ENCODE measurements around the gene IFT20. TPM values are rescaled to one million over a fixed set of nuclear protein-coding genes. Genes with fewer than 3 reads are reported as not detected.

IFT20 gene
- total and polyA plus RNA-seq, 9 of the 15 experiments (the other 6 are each of a cell fraction or from before 2014, with no cell fraction given): 11.2 to 38.6 (median 20.1) TPM

- Histone ChIP-seq H3K4me1 (replicated peaks in 1 of 2; ENCODE audit: control insufficient read depth in 2 of 2, insufficient read depth in 2 of 2, low read length in 2 of 2) (peaks cover 11 to 14% of the 10 kb centered on the region in 2 experiments; a peak in 4 of 5 replicates), H3K27ac (ENCODE audit: extremely low read depth, low read depth, low read length) (no peak overlapping the region), H3K36me3 (ENCODE audit: control insufficient read depth, insufficient read depth, low read length) (peaks cover 82% of the 10 kb centered on the region), H3K27me3 (ENCODE audit: control insufficient read depth in 2 of 2, insufficient read depth in 2 of 2, low read length in 2 of 2) (no peaks in the 10 kb centered on the region), H2AFZ (ENCODE audit: low read depth, low read length) (no peak overlapping the region), H3K79me2 (ENCODE audit: control insufficient read depth, insufficient read depth, low read length) (peaks cover 65% of the 10 kb centered on the region), H3K4me3 (no peak overlapping the region), H3K9me3 (replicated peaks; ENCODE audit: control insufficient read depth, insufficient read depth, low read depth, low read length) (no peaks in the 10 kb centered on the region; the same call in 1 of the 2 replicates), H3K9me1 (ENCODE audit: control insufficient read depth, insufficient read depth, low read length) (no peaks in the 10 kb centered on the region), H3K9ac (ENCODE audit: insufficient read depth in 1 of 2, low read depth in 2 of 2, low read length in 2 of 2) (no peak overlapping the region), H4K20me1 (replicated peaks; ENCODE audit: control insufficient read depth, insufficient read depth, low read length) (0 out of 2 replicates have a peak, but pooled peaks cover 18% of the 10 kb centered on the region), H3K4me2 (ENCODE audit: insufficient read depth, low read length) (no peak overlapping the region)
- intact Hi-C loops (cut with micrococcal nuclease) (no loop called here), in situ Hi-C loops (cut with MboI) (no loop called here)
- peak; percentile 57 for TF ChIP-seq CEBPB (tag; IDR thresholded peaks at IDR 0.05)
- TF ChIP-seq TEAD4 (IDR thresholded peaks at IDR 0.05; ENCODE audit: low read length): no peak
- no peak for TF ChIP-seq TEAD4 (CRISPR knock-in tag; IDR thresholded peaks at IDR 0.05; ENCODE audit: borderline replicate concordance)
- POLR2A ChIA-PET: interaction anchor here (1.4 kb wide), 1 partner anchor 11 kb away, joined by 5 read pairs; the partner anchor contains the start of genes IFT20 and TNFAIP1
- BruUV-seq (replicated peaks): no TSS peak
- WGBS (ENCODE audit: insufficient coverage, low coverage, missing lambda C conversion rate): 91% methylated on average over 5 of the region's 5 CpGs
- DNase-seq (ENCODE audit: extremely low read depth in 1 of 4, low spot score in 3 of 4) (no peak), ATAC-seq (no peak), FAIRE-seq (no peak)
- CTCF ChIA-PET (ENCODE audit: low intra/inter-chr PET ratio): no interaction called here
Measured at GRCh38 chr17:28324267-28324745, 11.0 kb downstream of the IFT20 start.

GRCh38 chr17:28320215-28321061 is 14.8 kb downstream of the IFT20 start:
- peak in 1 of 4 experiments; percentile 34 for DNase-seq (ENCODE audit: extremely low read depth in 1 of 4, low spot score in 3 of 4)
- WGBS (ENCODE audit: insufficient coverage, low coverage, missing lambda C conversion rate): 25% methylated on average over 8 of the region's 8 CpGs
- BruUV-seq (replicated peaks): no TSS peak
- intact Hi-C loops (cut with micrococcal nuclease) (no loop called here), in situ Hi-C loops (cut with MboI) (no loop called here)
- H3K27ac ChIP-seq (ENCODE audit: extremely low read depth, low read depth, low read length): no peak overlapping the region; the same call in 2 of the 3 replicates
- H3K9ac ChIP-seq (ENCODE audit: insufficient read depth in 1 of 2, low read depth in 2 of 2, low read length in 2 of 2): peak overlapping the region; percentile 53 to 71; a peak in 3 of 4 replicates
- H3K9me1 ChIP-seq (ENCODE audit: control insufficient read depth, insufficient read depth, low read length): no peaks in the 10 kb centered on the region
- POLR2A ChIA-PET: interaction anchor here (0.8 to 4.9 kb wide), 3 partner anchors 8 to 279 kb away, joined by 3 to 62 read pairs (median 19); partner anchors contain the start of genes IFT20 and TNFAIP1
- peaks cover 33 to 43% of the 10 kb centered on the region in 2 experiments for H3K4me1 ChIP-seq (replicated peaks in 1 of 2; ENCODE audit: control insufficient read depth in 2 of 2, insufficient read depth in 2 of 2, low read length in 2 of 2)
- H3K4me3 ChIP-seq: peak overlapping the region; percentile 56
- peaks cover 44% of the 10 kb centered on the region for H3K36me3 ChIP-seq (ENCODE audit: control insufficient read depth, insufficient read depth, low read length)
- 0 out of 2 replicates have a peak, but pooled peaks cover 18% of the 10 kb centered on the region for H4K20me1 ChIP-seq (replicated peaks; ENCODE audit: control insufficient read depth, insufficient read depth, low read length)
- ATAC-seq: no peak
- H3K9me3 ChIP-seq (replicated peaks; ENCODE audit: control insufficient read depth, insufficient read depth, low read depth, low read length): no peaks in the 10 kb centered on the region
- H3K27me3 ChIP-seq (ENCODE audit: control insufficient read depth in 2 of 2, insufficient read depth in 2 of 2, low read length in 2 of 2): no peaks in the 10 kb centered on the region
- H3K4me2 ChIP-seq (ENCODE audit: insufficient read depth, low read length): peak overlapping the region; percentile 93
- no peak for FAIRE-seq
- H2AFZ ChIP-seq (ENCODE audit: low read depth, low read length): no peak overlapping the region
- peaks cover 86% of the 10 kb centered on the region for H3K79me2 ChIP-seq (ENCODE audit: control insufficient read depth, insufficient read depth, low read length)
- CTCF ChIA-PET (ENCODE audit: low intra/inter-chr PET ratio): no interaction called here
- TF ChIP-seq TFE3 (CRISPR knock-in tag; IDR thresholded peaks at IDR 0.05) (no peak), KAT7 (CRISPR knock-in tag; IDR thresholded peaks at IDR 0.05; ENCODE audit: borderline replicate concordance) (no peak), PHB2 (IDR thresholded peaks at IDR 0.05; ENCODE audit: low read depth) (no peak), SMAD2 (IDR thresholded peaks at IDR 0.05; ENCODE audit: low read depth, low read length) (no peak), NR2C1 (IDR thresholded peaks at IDR 0.05) (peak; percentile 3; the same call in 1 of the 2 replicates), NR2C1 (tag; IDR thresholded peaks at IDR 0.05) (no peak), MYBL2 (IDR thresholded peaks at IDR 0.05; ENCODE audit: low read depth) (no peak), MYBL2 (CRISPR knock-in tag; IDR thresholded peaks at IDR 0.05; ENCODE audit: borderline replicate concordance) (no peak)

Data from K562 (cell line).